ENCODE measurements around the gene GATA5.

GATA5 gene

GRCh38 chr20:62425281-62426058 is 50.3 kb downstream of the GATA5 start:
- no peak overlapping the region for H3K4me3 ChIP-seq (replicated peaks; ENCODE audit: insufficient read depth, low read length)
- no peak for DNase-seq (ENCODE audit: low read depth in 1 of 2, low spot score in 1 of 2)
- H3K27ac ChIP-seq (replicated peaks): no peak overlapping the region
- no peak for TF ChIP-seq GABPA (IDR thresholded peaks at IDR 0.05; ENCODE audit: low read depth)
- no peak for TF ChIP-seq POLR2AphosphoS5 (IDR thresholded peaks at IDR 0.05; ENCODE audit: low read depth)
- TF ChIP-seq SPI1 (IDR thresholded peaks at IDR 0.05; ENCODE audit: borderline replicate concordance, low read depth): no peak
- TF ChIP-seq, protein P1, sequence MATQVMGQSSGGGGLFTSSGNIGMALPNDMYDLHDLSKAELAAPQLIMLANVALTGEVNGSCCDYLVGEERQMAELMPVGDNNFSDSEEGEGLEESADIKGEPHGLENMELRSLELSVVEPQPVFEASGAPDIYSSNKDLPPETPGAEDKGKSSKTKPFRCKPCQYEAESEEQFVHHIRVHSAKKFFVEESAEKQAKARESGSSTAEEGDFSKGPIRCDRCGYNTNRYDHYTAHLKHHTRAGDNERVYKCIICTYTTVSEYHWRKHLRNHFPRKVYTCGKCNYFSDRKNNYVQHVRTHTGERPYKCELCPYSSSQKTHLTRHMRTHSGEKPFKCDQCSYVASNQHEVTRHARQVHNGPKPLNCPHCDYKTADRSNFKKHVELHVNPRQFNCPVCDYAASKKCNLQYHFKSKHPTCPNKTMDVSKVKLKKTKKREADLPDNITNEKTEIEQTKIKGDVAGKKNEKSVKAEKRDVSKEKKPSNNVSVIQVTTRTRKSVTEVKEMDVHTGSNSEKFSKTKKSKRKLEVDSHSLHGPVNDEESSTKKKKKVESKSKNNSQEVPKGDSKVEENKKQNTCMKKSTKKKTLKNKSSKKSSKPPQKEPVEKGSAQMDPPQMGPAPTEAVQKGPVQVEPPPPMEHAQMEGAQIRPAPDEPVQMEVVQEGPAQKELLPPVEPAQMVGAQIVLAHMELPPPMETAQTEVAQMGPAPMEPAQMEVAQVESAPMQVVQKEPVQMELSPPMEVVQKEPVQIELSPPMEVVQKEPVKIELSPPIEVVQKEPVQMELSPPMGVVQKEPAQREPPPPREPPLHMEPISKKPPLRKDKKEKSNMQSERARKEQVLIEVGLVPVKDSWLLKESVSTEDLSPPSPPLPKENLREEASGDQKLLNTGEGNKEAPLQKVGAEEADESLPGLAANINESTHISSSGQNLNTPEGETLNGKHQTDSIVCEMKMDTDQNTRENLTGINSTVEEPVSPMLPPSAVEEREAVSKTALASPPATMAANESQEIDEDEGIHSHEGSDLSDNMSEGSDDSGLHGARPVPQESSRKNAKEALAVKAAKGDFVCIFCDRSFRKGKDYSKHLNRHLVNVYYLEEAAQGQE (IDR thresholded peaks at IDR 0.05; ENCODE audit: insufficient replicate concordance, low read depth): no peak
- TF ChIP-seq, protein P2, sequence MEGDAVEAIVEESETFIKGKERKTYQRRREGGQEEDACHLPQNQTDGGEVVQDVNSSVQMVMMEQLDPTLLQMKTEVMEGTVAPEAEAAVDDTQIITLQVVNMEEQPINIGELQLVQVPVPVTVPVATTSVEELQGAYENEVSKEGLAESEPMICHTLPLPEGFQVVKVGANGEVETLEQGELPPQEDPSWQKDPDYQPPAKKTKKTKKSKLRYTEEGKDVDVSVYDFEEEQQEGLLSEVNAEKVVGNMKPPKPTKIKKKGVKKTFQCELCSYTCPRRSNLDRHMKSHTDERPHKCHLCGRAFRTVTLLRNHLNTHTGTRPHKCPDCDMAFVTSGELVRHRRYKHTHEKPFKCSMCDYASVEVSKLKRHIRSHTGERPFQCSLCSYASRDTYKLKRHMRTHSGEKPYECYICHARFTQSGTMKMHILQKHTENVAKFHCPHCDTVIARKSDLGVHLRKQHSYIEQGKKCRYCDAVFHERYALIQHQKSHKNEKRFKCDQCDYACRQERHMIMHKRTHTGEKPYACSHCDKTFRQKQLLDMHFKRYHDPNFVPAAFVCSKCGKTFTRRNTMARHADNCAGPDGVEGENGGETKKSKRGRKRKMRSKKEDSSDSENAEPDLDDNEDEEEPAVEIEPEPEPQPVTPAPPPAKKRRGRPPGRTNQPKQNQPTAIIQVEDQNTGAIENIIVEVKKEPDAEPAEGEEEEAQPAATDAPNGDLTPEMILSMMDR (IDR thresholded peaks at IDR 0.05; ENCODE audit: insufficient read depth, low read length): no peak
- H3K27me3 ChIP-seq (ENCODE audit: insufficient read depth, poor library complexity, severe bottlenecking): peaks cover 4% of the 10 kb centered on the region

GRCh38 chr20:62424249-62425107 is 51.3 kb downstream of the GATA5 start:
- no peak for DNase-seq (ENCODE audit: low read depth in 1 of 2, low spot score in 1 of 2)
- peaks cover 4% of the 10 kb centered on the region for H3K27me3 ChIP-seq (ENCODE audit: insufficient read depth, poor library complexity, severe bottlenecking)
- TF ChIP-seq SPI1 (IDR thresholded peaks at IDR 0.05; ENCODE audit: borderline replicate concordance, low read depth): no peak
- TF ChIP-seq, protein P1 (IDR thresholded peaks at IDR 0.05; ENCODE audit: insufficient replicate concordance, low read depth): no peak
- no peak for TF ChIP-seq POLR2AphosphoS5 (IDR thresholded peaks at IDR 0.05; ENCODE audit: low read depth)
- no peak for TF ChIP-seq GABPA (IDR thresholded peaks at IDR 0.05; ENCODE audit: low read depth)
- TF ChIP-seq, protein P2 (IDR thresholded peaks at IDR 0.05; ENCODE audit: insufficient read depth, low read length): no peak
- H3K4me3 ChIP-seq (replicated peaks; ENCODE audit: insufficient read depth, low read length): no peak overlapping the region
- no peak overlapping the region for H3K27ac ChIP-seq (replicated peaks)

DNA sequence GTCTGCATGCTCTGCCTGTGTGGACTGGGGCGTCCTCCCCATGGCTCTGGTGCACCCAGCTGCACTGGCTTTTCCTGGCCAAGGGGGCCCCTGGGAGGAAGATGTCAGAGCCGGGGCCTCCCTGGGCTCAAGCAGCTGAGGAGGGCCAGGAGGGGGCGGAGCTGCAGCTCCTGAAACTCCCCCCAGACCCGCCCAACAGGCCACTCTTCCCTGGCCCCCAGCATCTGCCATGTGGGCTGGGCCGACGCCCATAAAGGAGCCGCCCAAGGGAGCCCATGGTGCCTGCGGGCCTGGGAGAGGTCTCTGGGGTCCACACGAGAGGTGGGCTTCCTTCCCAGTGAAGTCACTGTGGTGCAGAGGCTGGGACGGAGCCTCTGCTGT is 52.5 kb downstream of the GATA5 start:
- peaks cover 5% of the 10 kb centered on the region for H3K27me3 ChIP-seq (ENCODE audit: insufficient read depth, poor library complexity, severe bottlenecking)
- H3K4me3 ChIP-seq (replicated peaks; ENCODE audit: insufficient read depth, low read length): no peak overlapping the region
- no peak overlapping the region for H3K27ac ChIP-seq (replicated peaks)
- DNase-seq (ENCODE audit: low read depth in 1 of 2, low spot score in 1 of 2): no peak
- no peak for TF ChIP-seq POLR2AphosphoS5 (IDR thresholded peaks at IDR 0.05; ENCODE audit: low read depth)
- no peak for TF ChIP-seq SPI1 (IDR thresholded peaks at IDR 0.05; ENCODE audit: borderline replicate concordance, low read depth)
- TF ChIP-seq, protein P2 (IDR thresholded peaks at IDR 0.05; ENCODE audit: insufficient read depth, low read length): no peak
- TF ChIP-seq, protein P1 (IDR thresholded peaks at IDR 0.05; ENCODE audit: insufficient replicate concordance, low read depth): no peak
- TF ChIP-seq GABPA (IDR thresholded peaks at IDR 0.05; ENCODE audit: low read depth): no peak
